GM12801 (cell line): Measurements from ENCODE around the gene ATL3.

Experiments
- CTCF ChIP-seq: IDR thresholded peaks from one replicate; pipeline ENCODE4 v1.5.1; 2011; ENCODE audit warnings: control low read depth; ENCODE audit not compliant: insufficient read length; ENCODE audit errors: extremely low read depth

Gene ATL3

GRCh38 chr11:63583357-63583677 is 87.9 kb downstream of the ATL3 start:
- no peak for TF ChIP-seq CTCF

- TF ChIP-seq CTCF = no peak
Observed at GRCh38 chr11:63574856-63575602, 96.1 kb downstream of the ATL3 start.
